Measurements from ENCODE around the gene LITAF.

The LITAF gene

GRCh38 chr16:11586856-11587642 is at the start of gene LITAF:
TSS of gene LITAF (minus strand) at chr16:11586919. CDS start at chr16:11556730, 30,189 bp downstream.
- no peak for DNase-seq
- Histone ChIP-seq H3K27ac (no peak within 1 kb of the TSS), H3K4me3 (ENCODE audit: low read depth, low read length) (peak within 1 kb of the TSS; percentile 58), H3K36me3 (replicated peaks) (no peaks in the 10 kb centered on the region), H3K27me3 (replicated peaks) (peaks cover 6% of the 10 kb centered on the region)
- TF ChIP-seq CTCF (IDR thresholded peaks at IDR 0.05; ENCODE audit: low read depth, low read length, missing control alignments) = no peak
- in situ Hi-C loops (cut with HindIII; ENCODE audit: low pct_ligation_motif_present, low sequenced_read_pairs) = no loop called here

GRCh38 chr16:11636172-11636721 is 49.5 kb upstream of the LITAF start:
- no peak for DNase-seq
- no peak overlapping the region for H3K4me3 ChIP-seq (ENCODE audit: low read depth, low read length)
- no peak for TF ChIP-seq CTCF (IDR thresholded peaks at IDR 0.05; ENCODE audit: low read depth, low read length, missing control alignments)
- in situ Hi-C loops (cut with HindIII; ENCODE audit: low pct_ligation_motif_present, low sequenced_read_pairs) = no loop called here
- no peaks in the 10 kb centered on the region for H3K27me3 ChIP-seq (replicated peaks)
- H3K36me3 ChIP-seq (replicated peaks) = no peaks in the 10 kb centered on the region
- H3K27ac ChIP-seq = no peak overlapping the region

GRCh38 chr16:11635679-11636171 is 49.0 kb upstream of the LITAF start:
- Histone ChIP-seq H3K4me3 (ENCODE audit: low read depth, low read length) (no peak overlapping the region), H3K27me3 (replicated peaks) (no peaks in the 10 kb centered on the region), H3K27ac (no peak overlapping the region), H3K36me3 (replicated peaks) (no peaks in the 10 kb centered on the region)
- TF ChIP-seq CTCF (IDR thresholded peaks at IDR 0.05; ENCODE audit: low read depth, low read length, missing control alignments) = no peak
- in situ Hi-C loops (cut with HindIII; ENCODE audit: low pct_ligation_motif_present, low sequenced_read_pairs) = no loop called here
- no peak for DNase-seq

GRCh38 chr16:11635113-11635652 is 48.5 kb upstream of the LITAF start:
- TF ChIP-seq CTCF (IDR thresholded peaks at IDR 0.05; ENCODE audit: low read depth, low read length, missing control alignments) = no peak
- Histone ChIP-seq H3K27ac (no peak overlapping the region), H3K36me3 (replicated peaks) (no peaks in the 10 kb centered on the region), H3K27me3 (replicated peaks) (no peaks in the 10 kb centered on the region), H3K4me3 (ENCODE audit: low read depth, low read length) (no peak overlapping the region)
- no peak for DNase-seq
- in situ Hi-C loops (cut with HindIII; ENCODE audit: low pct_ligation_motif_present, low sequenced_read_pairs) = no loop called here

- Histone ChIP-seq H3K4me3 (ENCODE audit: low read depth, low read length) (no peak overlapping the region), H3K27me3 (replicated peaks) (no peaks in the 10 kb centered on the region), H3K36me3 (replicated peaks) (no peaks in the 10 kb centered on the region), H3K27ac (no peak overlapping the region)
- DNase-seq = no peak
- TF ChIP-seq CTCF (IDR thresholded peaks at IDR 0.05; ENCODE audit: low read depth, low read length, missing control alignments) = no peak
- in situ Hi-C loops (cut with HindIII; ENCODE audit: low pct_ligation_motif_present, low sequenced_read_pairs) = no loop called here
Measured at GRCh38 chr16:11634312-11634711, 47.6 kb upstream of the LITAF start.

All from brain microvascular endothelial cell (primary cell).